PC-9 (cell line): ENCODE results near the gene PCDH9. TPM values are rescaled to one million over a fixed set of nuclear protein-coding genes. Genes with fewer than 3 reads are reported as not detected.

Experiments
- BruUV-seq: library from RNA; stranded (reverse); fragments of 400-500 nt; replicated peaks from 2 replicates; lab custom pipeline; 2021; lab: Mats Ljungman, UMichigan
- CTCF ChIA-PET: fragments of 300-600 bp; sonication (Branson Sonifier 250); formaldehyde crosslinking; loops from one replicate; lab custom pipeline; 2022; ENCODE audit warnings: antibody characterized with exemption; lab: Charles Lee
- POLR2A ChIA-PET: fragments of 300-600 bp; sonication (Branson Sonifier 250); formaldehyde crosslinking; loops from one replicate; lab custom pipeline; 2022; ENCODE audit warnings: antibody characterized with exemption; ENCODE audit not compliant: unreplicated experiment; lab: Charles Lee
- DNase-seq, 2 experiments: peaks; one replicate each; pipeline versions ENCODE4 v3.0.0 to v3.0.0-alpha.2; 2015 to 2022; ENCODE audit warnings: mixed read lengths in 1 of 2
- H2AFZ ChIP-seq: fragments of 200-600 bp; sonication (generic); 2 replicates; pipeline ENCODE4 v1.8.1; 2017; ENCODE audit warnings: antibody characterized with exemption
- H3F3A ChIP-seq: fragments of 200-600 bp; sonication (generic); 2 replicates; pipeline ENCODE4 v1.8.1; 2017; ENCODE audit warnings: antibody characterized with exemption, mild to moderate bottlenecking, low read depth; ENCODE audit not compliant: insufficient read depth
- H3K27ac ChIP-seq: fragments of 200-600 bp; sonication (generic); 2 replicates; pipeline ENCODE4 v1.6.1; 2016; ENCODE audit warnings: mixed run types
- H3K27me3 ChIP-seq: fragments of 200-600 bp; sonication (generic); 2 replicates; pipeline ENCODE4 v1.6.1; 2016; ENCODE audit warnings: low read depth, mixed run types; ENCODE audit not compliant: insufficient read depth
- H3K36me3 ChIP-seq: fragments of 200-600 bp; sonication (generic); 2 replicates; pipeline ENCODE4 v1.6.1; 2016; ENCODE audit warnings: low read depth, mixed run types
- H3K4me1 ChIP-seq: fragments of 200-600 bp; sonication (generic); replicated peaks from 2 replicates; pipeline ENCODE4 v1.6.1; 2016; ENCODE audit warnings: mixed run types; ENCODE audit not compliant: insufficient read depth
- H3K4me2 ChIP-seq: fragments of 200-600 bp; sonication (generic); 2 replicates; pipeline ENCODE4 v1.6.1; 2017; ENCODE audit warnings: mixed run types
- H3K4me3 ChIP-seq: fragments of 200-600 bp; sonication (generic); 2 replicates; pipeline ENCODE4 v1.6.1; 2016; ENCODE audit warnings: mixed run types
- H3K79me2 ChIP-seq: fragments of 200-600 bp; sonication (generic); 2 replicates; pipeline ENCODE4 v1.6.1; 2017; ENCODE audit warnings: low read depth, mixed run types
- H3K9me2 ChIP-seq: fragments of 200-600 bp; sonication (generic); 2 replicates; pipeline ENCODE4 v1.8.1; 2017; ENCODE audit warnings: mild to moderate bottlenecking; ENCODE audit not compliant: insufficient read depth
- H3K9me3 ChIP-seq: fragments of 200-600 bp; sonication (generic); 2 replicates; pipeline ENCODE4 v1.8.1; 2016; ENCODE audit warnings: low read depth; ENCODE audit not compliant: insufficient read depth
- H4K20me1 ChIP-seq: fragments of 200-600 bp; sonication (generic); 2 replicates; pipeline ENCODE4 v1.8.1; 2017; ENCODE audit not compliant: insufficient read depth
- EZH2 ChIP-seq: fragments of 200-600 bp; sonication (generic); IDR thresholded peaks from 2 replicates; pipeline ENCODE4 v1.8.0; 2017; ENCODE audit warnings: antibody characterized with exemption, low read depth
- intact Hi-C: fragments of 100-400 bp; cut with micrococcal nuclease; formaldehyde crosslinking; loops from one replicate; pipeline ENCODE4 v1.10.0; 2022; ENCODE audit not compliant: unreplicated experiment
- total RNA-seq: library from RNA; stranded (reverse); gene quantifications from 2 replicates; pipeline ENCODE4 v1.2.3, GENCODE V29; 2021
- TF ChIP-seq, protein P1 (sequence below): fragments of 200-600 bp; sonication (generic); conservative IDR thresholded peaks from 2 replicates; pipeline ENCODE4 v1.6.1; 2017; ENCODE audit warnings: mixed run types, antibody characterized with exemption, mild to moderate bottlenecking, moderate library complexity

The PCDH9 gene
- total RNA-seq, 1 experiment from 2014 or later: 0.37 TPM

GRCh38 chr13:67208552-67208951 is 21.6 kb downstream of the PCDH9 start:
- BruUV-seq: no TSS peak
- Histone ChIP-seq H3K79me2 (no peaks in the 10 kb centered on the region), H3K9me3 (no peaks in the 10 kb centered on the region), H3K4me1 (no peaks in the 10 kb centered on the region), H3K27me3 (no peaks in the 10 kb centered on the region), H4K20me1 (no peaks in the 10 kb centered on the region), H3K4me3 (no peak overlapping the region), H3F3A (no peaks in the 10 kb centered on the region), H2AFZ (no peak overlapping the region), H3K9me2 (no peaks in the 10 kb centered on the region; the same call in 1 of the 2 replicates), H3K27ac (no peak overlapping the region), H3K4me2 (no peak overlapping the region), H3K36me3 (no peaks in the 10 kb centered on the region)
- POLR2A ChIA-PET: no interaction called here
- TF ChIP-seq EZH2: no peak
- TF ChIP-seq, protein P1, sequence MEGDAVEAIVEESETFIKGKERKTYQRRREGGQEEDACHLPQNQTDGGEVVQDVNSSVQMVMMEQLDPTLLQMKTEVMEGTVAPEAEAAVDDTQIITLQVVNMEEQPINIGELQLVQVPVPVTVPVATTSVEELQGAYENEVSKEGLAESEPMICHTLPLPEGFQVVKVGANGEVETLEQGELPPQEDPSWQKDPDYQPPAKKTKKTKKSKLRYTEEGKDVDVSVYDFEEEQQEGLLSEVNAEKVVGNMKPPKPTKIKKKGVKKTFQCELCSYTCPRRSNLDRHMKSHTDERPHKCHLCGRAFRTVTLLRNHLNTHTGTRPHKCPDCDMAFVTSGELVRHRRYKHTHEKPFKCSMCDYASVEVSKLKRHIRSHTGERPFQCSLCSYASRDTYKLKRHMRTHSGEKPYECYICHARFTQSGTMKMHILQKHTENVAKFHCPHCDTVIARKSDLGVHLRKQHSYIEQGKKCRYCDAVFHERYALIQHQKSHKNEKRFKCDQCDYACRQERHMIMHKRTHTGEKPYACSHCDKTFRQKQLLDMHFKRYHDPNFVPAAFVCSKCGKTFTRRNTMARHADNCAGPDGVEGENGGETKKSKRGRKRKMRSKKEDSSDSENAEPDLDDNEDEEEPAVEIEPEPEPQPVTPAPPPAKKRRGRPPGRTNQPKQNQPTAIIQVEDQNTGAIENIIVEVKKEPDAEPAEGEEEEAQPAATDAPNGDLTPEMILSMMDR: no peak
- CTCF ChIA-PET: no interaction called here
- no peak for DNase-seq
- intact Hi-C loops: no loop called here

GRCh38 chr13:67204764-67205163 is 25.4 kb downstream of the PCDH9 start:
- CTCF ChIA-PET: no interaction called here
- no TSS peak for BruUV-seq
- Histone ChIP-seq H3K27ac (no peak overlapping the region), H3K9me3 (no peaks in the 10 kb centered on the region), H3K36me3 (no peaks in the 10 kb centered on the region), H2AFZ (no peak overlapping the region), H3K9me2 (no peaks in the 10 kb centered on the region), H4K20me1 (no peaks in the 10 kb centered on the region), H3F3A (no peaks in the 10 kb centered on the region), H3K79me2 (no peaks in the 10 kb centered on the region), H3K4me3 (no peak overlapping the region), H3K4me1 (no peaks in the 10 kb centered on the region), H3K27me3 (no peaks in the 10 kb centered on the region), H3K4me2 (no peak overlapping the region)
- intact Hi-C loops: no loop called here
- no peak for DNase-seq
- POLR2A ChIA-PET: no interaction called here
- TF ChIP-seq, protein P1: no peak

GRCh38 chr13:67200605-67201004 is 29.5 kb downstream of the PCDH9 start:
- no peaks in the 10 kb centered on the region for H3K9me2 ChIP-seq
- H3F3A ChIP-seq: no peaks in the 10 kb centered on the region
- TF ChIP-seq, protein P1: no peak
- no peak for TF ChIP-seq EZH2
- H3K4me3 ChIP-seq: no peak overlapping the region
- POLR2A ChIA-PET: no interaction called here
- H4K20me1 ChIP-seq: no peaks in the 10 kb centered on the region
- H3K9me3 ChIP-seq: no peaks in the 10 kb centered on the region
- no TSS peak for BruUV-seq
- H3K27ac ChIP-seq: no peak overlapping the region
- no peaks in the 10 kb centered on the region for H3K27me3 ChIP-seq
- no peaks in the 10 kb centered on the region for H3K79me2 ChIP-seq
- intact Hi-C loops: no loop called here
- H2AFZ ChIP-seq: no peak overlapping the region
- DNase-seq: no peak
- no peaks in the 10 kb centered on the region for H3K4me1 ChIP-seq
- no peak overlapping the region for H3K4me2 ChIP-seq
- H3K36me3 ChIP-seq: no peaks in the 10 kb centered on the region
- CTCF ChIA-PET: no interaction called here
